Mesothelial cell of epicardium (in vitro differentiated cells): ENCODE results near the gene CIROP. TPM values are rescaled to one million over a fixed set of nuclear protein-coding genes. Genes with fewer than 3 reads are reported as not detected.
"Not testable (repeated sequence)": the region's sequence is repeated elsewhere in the genome, so short reads cannot be mapped to it uniquely, and the experiment has no call there.

Experiments
- DNase-seq, 2 experiments: peaks; one replicate each; pipeline ENCODE4 v3.0.0; 2021; ENCODE audit warnings: low spot score in 2 of 2; ENCODE audit not compliant: unreplicated experiment in 2 of 2
- H3K27ac Mint-ChIP-seq: 2 replicates; pipeline ENCODE4 v1.8.0; 2021; ENCODE audit warnings: mixed read lengths
- H3K27me3 Mint-ChIP-seq: 2 replicates; pipeline ENCODE4 v1.8.0; 2021; ENCODE audit warnings: low read depth, mixed read lengths
- H3K36me3 Mint-ChIP-seq: 2 replicates; pipeline ENCODE4 v1.8.0; 2021; ENCODE audit warnings: mixed read lengths
- H3K4me1 Mint-ChIP-seq: 2 replicates; pipeline ENCODE4 v1.8.0; 2021; ENCODE audit warnings: mixed read lengths
- H3K4me3 Mint-ChIP-seq: 2 replicates; pipeline ENCODE4 v1.8.0; 2021; ENCODE audit warnings: mild to moderate bottlenecking, moderate library complexity, mixed read lengths
- H3K9me3 Mint-ChIP-seq: 2 replicates; pipeline ENCODE4 v1.8.0; 2021; ENCODE audit warnings: mixed read lengths
- total RNA-seq: library from RNA; stranded (reverse); gene quantifications from 3 replicates; pipeline ENCODE4 v1.2.1, GENCODE V29; 2021
- TF ChIP-seq, protein P1 (sequence below): fragments of 200-600 bp; sonication (generic); IDR thresholded peaks from one replicate; pipeline ENCODE4 v1.5.0; 2021; ENCODE audit warnings: antibody characterized with exemption; ENCODE audit not compliant: unreplicated experiment

Gene CIROP
- total RNA-seq, 1 donor from 2014 or later, result not detected

- Mint-ChIP-seq H3K9me3 (no peaks in the 10 kb centered on the region), H3K4me3 (no peak overlapping the region)
These were observed 7.8 kb upstream of the CIROP start for GRCh38 chr14:23112359-23113178.

DNA sequence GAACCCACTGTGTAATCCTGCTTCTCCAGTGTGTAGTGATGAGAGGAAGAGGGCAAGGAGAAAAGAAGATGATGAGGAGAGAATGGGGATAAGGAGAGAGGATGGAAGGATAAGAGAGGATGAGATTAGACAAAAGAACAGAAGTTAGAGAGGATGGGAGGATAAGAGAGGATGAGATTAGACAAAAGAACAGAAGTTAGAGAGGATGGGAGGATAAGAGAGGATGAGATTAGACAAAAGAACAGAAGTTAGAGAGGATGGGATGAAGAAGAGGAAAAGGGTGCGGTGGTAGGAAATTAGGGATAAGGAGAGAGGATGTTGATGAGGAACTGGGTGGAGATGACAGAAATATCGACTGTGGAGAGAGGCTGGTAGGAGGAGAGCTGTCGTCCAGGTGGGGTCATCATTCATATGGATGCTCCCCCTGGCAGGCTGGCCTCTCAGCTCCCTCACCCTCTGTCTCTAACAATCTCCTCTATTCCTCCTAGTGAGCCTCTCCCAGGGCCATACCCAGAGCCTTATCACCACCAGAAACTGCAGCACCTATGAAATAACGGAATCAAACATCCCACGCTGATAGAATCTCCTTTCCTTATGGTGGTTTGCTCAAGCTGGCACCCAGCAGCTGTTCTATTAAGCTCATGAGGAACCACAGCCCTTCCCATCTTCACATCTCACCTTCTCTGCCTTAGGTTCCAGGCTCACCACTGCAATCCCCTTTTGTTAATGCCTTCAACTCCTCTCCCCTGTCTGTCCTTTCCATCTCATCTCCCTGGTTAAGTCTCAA, 6.0 kb upstream of the CIROP start:
- no peak for DNase-seq
- Mint-ChIP-seq H3K4me1 (peaks cover 2% of the 10 kb centered on the region), H3K27me3 (peaks cover 4% of the 10 kb centered on the region), H3K9me3 (no peaks in the 10 kb centered on the region), H3K4me3 (no peak overlapping the region), H3K36me3 (no peaks in the 10 kb centered on the region), H3K27ac (no peak overlapping the region)
- TF ChIP-seq, protein P1, sequence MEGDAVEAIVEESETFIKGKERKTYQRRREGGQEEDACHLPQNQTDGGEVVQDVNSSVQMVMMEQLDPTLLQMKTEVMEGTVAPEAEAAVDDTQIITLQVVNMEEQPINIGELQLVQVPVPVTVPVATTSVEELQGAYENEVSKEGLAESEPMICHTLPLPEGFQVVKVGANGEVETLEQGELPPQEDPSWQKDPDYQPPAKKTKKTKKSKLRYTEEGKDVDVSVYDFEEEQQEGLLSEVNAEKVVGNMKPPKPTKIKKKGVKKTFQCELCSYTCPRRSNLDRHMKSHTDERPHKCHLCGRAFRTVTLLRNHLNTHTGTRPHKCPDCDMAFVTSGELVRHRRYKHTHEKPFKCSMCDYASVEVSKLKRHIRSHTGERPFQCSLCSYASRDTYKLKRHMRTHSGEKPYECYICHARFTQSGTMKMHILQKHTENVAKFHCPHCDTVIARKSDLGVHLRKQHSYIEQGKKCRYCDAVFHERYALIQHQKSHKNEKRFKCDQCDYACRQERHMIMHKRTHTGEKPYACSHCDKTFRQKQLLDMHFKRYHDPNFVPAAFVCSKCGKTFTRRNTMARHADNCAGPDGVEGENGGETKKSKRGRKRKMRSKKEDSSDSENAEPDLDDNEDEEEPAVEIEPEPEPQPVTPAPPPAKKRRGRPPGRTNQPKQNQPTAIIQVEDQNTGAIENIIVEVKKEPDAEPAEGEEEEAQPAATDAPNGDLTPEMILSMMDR, result no peak

More at GRCh38 chr14:23112359-23113178, 7.8 kb upstream of the CIROP start:
- DNase-seq, result no peak
- TF ChIP-seq, protein P1, result no peak
- Mint-ChIP-seq H3K36me3 (no peaks in the 10 kb centered on the region), H3K27ac (no peak overlapping the region), H3K27me3 (peaks cover 4% of the 10 kb centered on the region), H3K4me1 (peaks cover 2% of the 10 kb centered on the region)

DNA sequence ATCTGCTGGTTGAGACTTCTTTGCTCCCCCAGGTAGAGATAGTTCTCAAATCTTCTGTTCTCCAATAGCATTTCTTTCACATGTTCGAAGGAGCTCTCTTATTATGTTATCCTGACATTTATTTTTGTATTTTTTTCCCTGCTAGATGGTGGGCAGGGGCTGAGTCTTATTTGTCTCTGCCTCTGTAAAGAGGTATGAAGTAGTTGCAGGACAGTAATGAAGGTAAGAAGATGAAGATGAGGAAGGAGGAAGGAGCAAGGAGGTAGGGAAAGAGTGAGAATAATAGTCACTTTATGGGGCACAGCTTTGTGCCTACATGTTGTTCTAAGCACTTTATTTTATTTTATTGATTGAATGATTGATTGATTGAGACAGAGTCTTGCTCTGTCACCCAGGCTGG, 5.0 kb upstream of the CIROP start:
- no peaks in the 10 kb centered on the region for H3K36me3 Mint-ChIP-seq
- no peak for DNase-seq
- H3K4me3 Mint-ChIP-seq, result no peak overlapping the region
- no peaks in the 10 kb centered on the region for H3K9me3 Mint-ChIP-seq
- H3K27ac Mint-ChIP-seq, result no peak overlapping the region
- peaks cover 2% of the 10 kb centered on the region for H3K4me1 Mint-ChIP-seq
- TF ChIP-seq, protein P1, result no peak
- peaks cover 5% of the 10 kb centered on the region for H3K27me3 Mint-ChIP-seq

DNA sequence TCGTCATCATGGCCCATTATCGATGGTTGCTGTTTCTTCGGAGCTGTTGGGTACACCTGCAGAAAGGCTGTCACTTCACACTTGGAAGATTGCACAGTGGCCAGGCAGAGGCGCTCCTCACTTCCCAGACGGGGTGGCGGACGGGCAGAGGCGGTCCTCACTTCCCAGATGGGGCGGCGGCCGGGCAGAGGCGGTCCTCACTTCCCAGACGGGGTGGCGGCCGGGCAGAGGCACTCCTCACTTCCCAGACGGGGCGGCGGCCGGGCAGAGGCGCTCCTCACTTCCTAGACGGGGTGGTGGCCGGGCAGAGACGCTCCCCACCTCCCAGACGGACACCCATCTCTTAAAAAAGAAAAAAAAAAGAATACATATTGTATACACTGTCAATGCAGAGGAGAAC, 3.4 kb upstream of the CIROP start:
- H3K9me3 Mint-ChIP-seq, H3K36me3 Mint-ChIP-seq, H3K27ac Mint-ChIP-seq, H3K4me3 Mint-ChIP-seq, H3K4me1 Mint-ChIP-seq, DNase-seq: not testable (repeated sequence)
- H3K27me3 Mint-ChIP-seq, result peaks cover 15% of the 10 kb centered on the region

- H3K4me1 Mint-ChIP-seq, H3K27ac Mint-ChIP-seq: not testable (repeated sequence)
- H3K27me3 Mint-ChIP-seq, result peaks cover 15% of the 10 kb centered on the region
These were observed 2.8 kb upstream of the CIROP start for GRCh38 chr14:23107620-23108019.

DNA sequence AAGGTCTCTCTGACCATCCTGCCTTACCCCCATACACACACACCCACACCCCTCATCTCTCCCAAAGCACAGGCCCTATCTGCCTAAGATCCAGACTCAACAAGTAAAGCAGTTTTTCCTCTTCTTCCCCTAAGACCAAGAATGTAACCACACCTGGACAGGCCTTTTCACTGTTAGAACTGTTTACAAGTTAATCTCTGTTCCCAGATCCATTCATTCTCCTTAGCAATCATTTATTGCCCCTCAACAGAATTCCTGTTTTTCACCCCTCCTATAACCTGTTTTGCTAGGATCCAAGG, 1.9 kb upstream of the CIROP start:
- TF ChIP-seq, protein P1, result no peak
- DNase-seq, result no peak
- H3K4me1 Mint-ChIP-seq, result no peaks in the 10 kb centered on the region
- no peak overlapping the region for H3K27ac Mint-ChIP-seq
- no peaks in the 10 kb centered on the region for H3K9me3 Mint-ChIP-seq
- H3K36me3 Mint-ChIP-seq, result no peaks in the 10 kb centered on the region
- no peak overlapping the region for H3K4me3 Mint-ChIP-seq
- H3K27me3 Mint-ChIP-seq, result peaks cover 15% of the 10 kb centered on the region

More at GRCh38 chr14:23107620-23108019, 2.8 kb upstream of the CIROP start:
- not testable (repeated sequence) for H3K4me3 Mint-ChIP-seq, H3K9me3 Mint-ChIP-seq, DNase-seq, H3K36me3 Mint-ChIP-seq
